Measurements from ENCODE around the gene TFDP1.

TFDP1 gene

DNA sequence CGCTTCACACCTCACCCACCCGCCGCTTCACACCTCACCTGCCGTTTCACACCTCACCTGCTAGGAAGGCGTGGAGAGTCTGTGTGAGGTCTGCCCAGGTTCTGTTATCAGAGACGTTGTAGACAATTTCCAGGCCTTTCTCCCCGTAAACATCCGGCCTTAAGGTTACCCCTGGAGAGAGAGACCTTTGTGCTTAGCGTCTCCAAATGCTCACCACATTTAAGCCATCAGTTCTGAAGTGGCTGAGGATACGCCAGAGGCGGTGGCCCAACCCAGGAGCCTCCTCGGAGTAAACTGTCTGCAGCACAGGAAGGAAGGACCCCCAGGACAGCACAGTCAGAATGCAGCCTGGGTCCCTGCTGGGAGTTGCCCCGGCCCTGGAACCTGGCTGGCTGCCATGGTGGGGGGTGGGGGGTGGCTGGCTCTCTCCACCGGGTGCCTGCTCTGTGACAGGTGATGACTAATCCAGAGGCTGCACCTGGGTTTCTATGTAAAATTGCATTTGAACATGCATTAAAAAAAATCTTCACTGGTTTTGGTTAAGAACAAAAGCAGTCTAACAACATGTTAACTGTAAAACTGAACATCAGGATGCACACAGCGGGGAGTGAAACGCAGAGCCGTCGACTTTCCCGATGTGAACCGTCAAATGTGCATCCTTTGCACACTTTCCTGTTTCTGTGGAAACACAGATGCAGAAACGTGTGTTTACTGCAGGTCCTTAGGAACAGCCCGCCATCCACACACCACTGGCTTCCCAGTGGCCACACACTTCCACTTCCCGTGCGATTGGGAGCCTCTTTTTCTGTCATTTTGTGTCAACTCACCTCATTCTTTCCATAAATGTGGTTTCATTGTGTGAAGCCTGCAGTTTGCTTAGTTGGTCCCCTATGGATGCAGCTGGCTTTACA lies 69.0 kb downstream of the TFDP1 start:
- no peak for DNase-seq

DNA sequence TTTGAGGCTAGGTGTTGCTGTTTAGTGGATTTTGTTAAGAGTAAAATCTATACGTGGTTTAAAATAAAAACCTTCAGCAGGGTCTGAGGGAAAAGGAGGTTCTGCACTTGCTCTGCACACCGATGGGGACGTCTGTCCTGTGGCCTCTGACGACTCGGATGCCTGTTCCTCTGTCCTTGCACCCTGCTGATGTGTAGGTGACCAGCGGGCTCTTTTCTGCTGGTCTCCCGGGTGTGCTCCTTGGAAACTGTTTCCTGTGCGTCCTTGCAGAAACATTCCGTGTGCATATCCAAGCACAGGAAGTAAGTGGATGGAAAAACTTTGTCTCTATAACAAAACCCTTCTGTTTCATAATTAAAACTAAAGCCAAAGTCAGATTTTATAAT lies 69.6 kb downstream of the TFDP1 start:
- DNase-seq: no peak

DNA sequence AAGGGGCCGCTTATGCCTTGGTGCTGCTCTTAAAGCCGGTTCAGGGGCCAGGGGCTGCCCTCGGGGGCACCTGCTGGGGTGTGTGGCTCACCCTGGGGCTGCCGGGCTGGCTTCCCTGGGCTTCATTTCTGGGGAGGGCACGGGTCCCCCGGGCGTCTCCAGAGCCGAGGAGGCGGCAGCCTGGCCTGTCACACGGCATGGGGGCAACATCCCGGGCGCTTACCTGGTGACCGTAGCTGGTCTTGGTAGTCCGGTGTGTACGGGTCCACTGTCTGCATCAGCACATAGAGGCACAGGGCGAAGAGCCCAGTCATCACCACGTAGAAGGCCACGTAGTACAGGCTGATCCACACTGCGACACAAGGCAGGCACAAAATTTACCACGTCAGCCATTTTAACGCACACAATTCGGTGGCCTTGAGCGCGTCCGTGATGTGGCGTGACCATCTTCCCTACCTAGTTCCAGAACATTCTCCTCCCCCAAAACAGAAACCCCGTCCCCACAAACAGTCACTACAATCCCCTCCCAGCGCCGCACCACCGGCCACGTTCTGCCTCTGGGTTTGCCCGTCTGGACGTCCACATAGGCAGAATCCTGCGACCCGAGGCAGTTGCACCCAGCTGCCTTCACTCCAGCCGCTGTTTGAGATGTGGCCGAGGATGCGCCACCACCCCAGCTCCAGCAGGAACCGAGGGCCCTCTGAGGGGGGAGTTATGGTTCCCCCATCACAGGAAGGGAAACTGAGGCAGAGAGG lies 70.2 kb downstream of the TFDP1 start:
- DNase-seq: no peak

DNA sequence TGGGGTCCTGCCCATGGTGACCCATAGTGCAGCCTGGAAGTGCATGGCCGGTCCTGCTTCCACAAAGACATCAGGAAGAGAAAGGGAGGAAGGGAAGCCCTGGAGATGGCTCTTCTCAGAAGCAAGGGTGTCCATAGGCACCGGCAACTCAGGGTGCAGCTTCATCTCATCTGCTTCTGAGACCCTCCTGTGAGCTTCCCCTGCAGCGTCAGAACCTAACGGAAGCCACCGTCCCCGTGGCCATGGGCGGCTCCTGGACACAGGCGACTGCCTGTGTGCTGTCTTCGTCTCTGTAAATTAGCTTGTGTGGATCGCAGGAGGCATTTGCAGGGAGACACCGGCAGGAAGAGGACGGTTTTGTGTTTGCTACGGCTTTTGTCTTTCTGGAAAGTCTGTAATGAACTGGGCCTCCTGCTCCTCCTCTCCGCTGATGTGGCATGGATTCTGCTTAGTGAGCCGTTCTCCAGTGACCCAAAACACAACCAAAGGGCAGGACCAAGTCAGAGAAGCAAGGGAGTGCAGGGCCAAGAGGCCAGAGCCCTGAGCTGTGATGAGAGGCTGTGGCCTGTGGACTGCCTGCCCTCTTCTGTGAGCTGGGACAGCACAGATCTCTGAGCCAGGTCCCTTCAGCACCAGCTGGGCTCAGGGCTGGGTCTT lies 70.9 kb downstream of the TFDP1 start:
- DNase-seq: no peak

DNA sequence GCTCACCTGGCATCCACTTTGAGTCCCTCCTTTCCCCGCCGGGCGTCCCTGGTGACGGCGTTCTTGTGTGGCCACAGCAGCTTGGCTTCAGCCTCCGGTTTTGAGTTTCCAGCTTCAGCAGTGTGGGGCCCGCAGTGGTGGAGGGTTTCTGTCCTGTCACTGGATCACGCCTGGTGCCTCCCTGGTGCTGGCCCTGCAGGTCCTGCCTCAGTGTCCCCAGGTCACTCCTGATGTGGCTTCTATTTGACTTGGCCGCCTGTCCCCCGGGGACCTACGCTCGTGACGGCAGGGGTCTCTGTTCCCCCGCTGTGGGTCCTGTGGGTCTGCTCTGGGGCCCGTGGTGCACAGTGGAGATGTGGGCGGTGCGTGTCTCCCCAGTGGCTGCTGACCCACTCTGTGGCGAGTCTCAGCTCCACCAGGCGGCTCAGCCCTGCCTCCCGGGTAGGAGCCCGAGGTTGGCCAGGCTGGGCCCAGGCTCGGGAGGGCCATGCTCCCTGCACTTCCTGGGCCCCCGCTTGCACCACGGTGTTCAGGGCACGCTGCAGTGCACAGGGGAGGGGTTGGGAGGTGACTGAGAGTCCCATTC lies 71.5 kb downstream of the TFDP1 start:
- DNase-seq: no peak

DNA sequence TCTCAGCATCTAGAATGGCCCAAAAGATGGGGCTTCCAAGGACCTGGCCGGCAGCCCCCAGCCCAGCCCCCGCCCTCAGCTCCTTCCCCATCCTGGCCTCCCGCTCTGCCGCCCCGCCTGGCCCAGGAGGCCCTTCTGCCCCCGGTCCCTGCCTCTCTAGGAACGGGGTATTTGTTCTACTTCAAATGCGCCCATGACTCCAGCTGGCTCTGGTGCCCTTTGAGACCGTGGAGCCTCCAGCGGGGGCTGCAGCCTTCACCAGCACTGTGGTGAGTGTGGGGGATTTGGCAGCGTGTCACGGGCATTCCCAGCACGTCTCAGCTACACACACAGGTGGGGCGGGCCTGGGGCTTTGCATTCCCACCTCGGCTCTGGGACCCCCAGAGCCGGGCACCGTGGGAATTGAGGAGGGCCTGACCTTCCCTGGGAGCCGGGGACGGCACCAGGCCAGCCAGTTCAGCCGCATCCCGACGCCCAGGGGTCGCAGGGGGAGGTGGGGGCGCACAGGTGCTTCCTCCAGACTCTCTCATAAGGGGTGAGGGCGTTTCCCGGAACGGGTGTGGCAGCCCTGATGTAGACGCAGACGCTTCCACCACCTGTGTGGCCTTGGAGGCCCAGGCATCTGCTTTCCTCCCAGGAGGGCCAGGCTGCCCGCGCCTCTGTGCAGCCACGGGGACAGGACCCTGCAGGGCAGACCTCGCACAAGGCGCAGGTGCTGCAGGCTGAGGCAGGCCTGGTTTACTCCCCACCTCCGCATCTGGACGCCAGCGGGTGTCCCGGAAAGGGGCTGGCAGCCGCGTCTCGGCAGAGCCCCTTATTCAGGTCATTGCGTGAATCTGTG lies 72.5 kb downstream of the TFDP1 start:
- no peak for DNase-seq

DNA sequence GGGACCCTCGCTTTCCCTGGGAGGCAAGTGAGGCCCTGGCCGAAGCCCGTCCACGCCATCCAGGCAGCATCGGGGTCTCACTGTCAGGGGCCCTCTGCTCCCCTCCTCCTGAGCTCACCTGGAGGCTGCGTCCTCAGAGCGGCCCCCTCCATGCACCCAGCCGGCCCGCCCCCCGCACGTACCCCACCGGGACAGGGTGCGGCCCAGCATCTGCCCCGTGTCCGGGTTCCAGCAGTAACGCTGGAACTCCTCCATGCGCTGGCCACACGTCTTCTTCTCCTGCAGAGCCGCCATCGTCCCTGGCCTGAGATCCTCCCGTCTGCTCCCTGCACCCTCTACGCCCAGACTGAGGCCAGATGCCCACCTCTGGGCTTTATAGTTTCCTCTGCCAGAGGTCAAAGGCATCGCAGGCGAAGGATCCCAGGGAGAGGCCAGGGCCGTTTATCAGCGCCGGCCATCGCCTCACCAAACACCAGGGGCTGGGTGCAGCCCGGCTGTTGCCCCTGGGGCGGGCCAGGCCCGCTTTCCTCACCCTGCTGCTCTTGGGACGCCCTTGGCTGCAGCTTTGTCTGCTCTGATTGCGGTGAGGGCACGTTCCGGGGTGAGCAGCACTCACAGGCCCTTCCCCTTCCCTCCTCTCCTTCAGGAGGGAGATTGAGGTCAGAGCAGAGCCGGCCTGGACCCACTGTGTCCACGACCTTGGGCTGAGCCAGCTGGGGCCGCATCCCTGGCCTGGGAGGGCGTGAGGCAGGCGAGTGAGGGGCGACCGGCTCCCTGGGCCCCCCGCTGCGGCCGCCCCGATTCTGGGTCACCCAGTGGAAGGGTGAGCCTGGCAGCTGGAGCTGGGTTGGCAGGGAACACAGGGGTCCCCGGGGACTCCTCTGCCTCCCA lies 73.5 kb downstream of the TFDP1 start, which contains the start of gene ATP4B:
TSS of gene ATP4B (minus strand) at position 348 of the 891 bp plus-strand sequence. CDS start at position 294, 54 bp downstream.
- DNase-seq: no peak

DNA sequence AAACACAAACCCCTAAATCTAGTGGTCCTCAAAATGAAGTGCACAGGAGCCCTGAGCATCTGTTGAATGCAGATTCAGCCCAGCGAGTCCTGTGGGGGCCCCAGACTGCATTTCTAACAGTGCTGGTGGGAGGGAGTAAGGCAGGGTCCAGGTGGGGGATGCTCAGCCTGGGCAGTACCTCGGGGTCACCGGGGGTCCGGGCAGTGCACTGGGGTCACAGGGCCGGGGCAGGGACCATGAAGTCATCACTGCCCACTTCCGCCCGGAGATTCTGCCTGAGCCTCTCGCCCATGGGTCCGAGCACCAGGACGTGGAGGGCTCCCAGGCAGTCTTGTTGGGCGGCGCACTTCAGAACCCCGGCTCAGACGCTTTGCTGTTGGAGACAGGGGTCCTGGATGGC lies 74.3 kb downstream of the TFDP1 start:
- DNase-seq: no peak

DNA sequence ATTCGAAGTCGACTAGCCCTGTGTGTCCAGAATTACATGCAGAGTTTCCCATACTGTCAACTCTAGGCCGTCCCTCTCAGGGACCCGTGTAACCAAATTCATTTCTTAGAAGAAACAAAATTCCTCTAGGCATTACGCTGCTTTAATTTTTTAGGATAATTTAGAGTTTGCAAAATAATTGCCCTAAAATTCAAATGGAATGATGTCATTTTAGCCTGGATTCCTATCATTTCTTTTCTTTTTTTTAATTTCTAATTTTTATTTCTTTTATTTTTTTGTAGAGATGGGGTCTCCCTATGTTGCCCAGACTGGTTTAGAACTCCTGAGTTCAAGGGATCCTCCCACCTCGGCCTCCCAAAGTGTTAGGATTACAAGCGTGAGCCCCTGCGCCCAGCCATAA lies 74.8 kb downstream of the TFDP1 start:
- DNase-seq: no peak

DNA sequence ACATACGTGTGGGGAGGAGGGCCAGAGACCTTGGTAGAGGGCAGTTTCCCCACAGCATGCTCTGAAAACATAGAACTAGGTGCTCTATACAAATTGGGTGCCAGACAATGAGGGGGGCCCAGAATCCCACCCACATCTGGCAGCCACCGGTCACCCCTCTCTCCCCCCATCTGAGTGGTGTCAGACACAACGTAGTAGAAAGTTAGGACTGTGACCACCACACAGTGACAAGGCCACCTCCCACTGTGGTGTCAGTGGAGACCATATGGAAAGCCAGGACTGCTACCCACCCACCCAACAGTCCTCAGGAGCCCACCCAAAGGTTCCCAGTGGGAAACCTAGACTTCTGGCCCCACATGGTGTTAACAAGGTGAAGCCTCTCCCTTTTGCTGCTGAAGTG lies 75.5 kb downstream of the TFDP1 start:
- no peak for DNase-seq

DNA sequence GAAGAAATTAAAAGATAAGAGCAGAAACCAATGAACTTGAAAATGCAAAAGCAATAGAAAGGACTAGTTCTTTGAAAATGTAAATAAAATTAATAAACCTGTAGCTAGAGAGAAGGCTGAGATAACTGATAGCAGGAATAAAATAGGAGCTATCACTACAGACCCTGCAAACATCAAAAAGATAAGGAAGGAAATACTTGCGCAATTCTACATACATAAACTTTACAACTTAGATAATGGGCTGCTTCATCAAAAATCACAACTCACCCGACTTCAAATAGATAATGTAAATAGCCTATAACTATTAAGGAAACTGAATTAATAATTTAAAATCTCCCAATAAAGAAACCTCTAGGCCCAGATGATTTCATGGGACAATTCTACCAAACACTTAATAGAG lies 77.0 kb downstream of the TFDP1 start:
- DNase-seq: no peak

DNA sequence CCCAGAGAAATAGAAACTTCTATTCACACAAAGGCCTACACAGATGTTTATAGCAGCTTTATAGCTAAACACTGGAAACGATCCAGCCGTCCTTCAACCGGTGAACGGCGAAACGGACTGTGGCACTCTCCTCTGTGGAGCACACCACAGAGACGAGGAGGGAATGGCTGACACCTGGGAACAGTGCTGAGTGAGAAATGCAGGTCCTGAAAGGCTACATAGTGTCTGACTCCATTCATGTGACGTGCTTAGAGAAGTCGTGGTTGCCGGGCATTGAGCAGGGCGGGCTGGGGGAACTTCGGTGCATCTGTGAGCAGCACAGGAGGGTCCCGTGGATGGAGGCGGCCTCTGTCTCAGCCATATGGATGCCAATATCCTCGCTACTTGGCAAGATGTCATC lies 79.4 kb downstream of the TFDP1 start:
- no peak for DNase-seq

DNA sequence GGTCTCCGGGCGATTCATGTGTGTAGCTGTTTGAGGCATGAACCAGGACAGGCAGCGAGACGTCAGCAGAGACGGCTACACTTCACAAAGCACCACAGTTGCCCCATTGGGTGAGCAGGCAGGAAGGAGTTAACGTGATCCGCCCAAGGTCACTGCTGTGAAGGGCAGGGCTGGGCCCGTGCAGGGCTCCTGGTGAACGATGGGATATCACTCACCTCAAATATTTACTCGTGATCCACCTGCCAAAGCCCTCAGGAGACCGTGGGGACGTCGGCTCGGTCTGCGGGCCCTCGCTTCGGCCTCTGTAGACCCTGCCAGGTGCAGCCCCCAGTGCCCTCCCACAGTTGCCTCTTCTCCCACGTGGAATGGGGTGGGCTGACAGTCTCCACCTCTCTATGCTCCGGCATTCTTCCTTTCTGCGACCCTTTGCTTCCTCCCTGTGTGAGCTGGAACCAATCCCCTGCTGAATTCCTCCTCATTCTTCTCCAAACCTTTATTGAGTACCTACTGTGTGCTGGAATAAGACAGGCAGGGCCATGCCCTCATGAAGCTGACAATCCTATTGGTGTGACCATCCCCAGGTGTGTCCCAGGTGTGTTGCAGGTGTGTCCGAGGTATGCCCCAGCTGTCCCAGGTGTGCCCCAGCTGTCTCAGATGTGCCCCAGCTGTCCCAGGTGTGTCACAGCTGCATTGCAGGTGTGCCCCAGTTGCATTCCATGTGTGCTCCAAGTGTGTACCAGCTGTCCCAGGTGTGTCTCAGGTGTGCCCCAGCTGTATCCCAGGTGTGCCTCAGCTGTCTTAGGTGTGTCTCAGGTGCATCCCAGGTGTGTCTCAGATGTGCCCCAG lies 80.4 kb downstream of the TFDP1 start:
- no peak for DNase-seq

DNA sequence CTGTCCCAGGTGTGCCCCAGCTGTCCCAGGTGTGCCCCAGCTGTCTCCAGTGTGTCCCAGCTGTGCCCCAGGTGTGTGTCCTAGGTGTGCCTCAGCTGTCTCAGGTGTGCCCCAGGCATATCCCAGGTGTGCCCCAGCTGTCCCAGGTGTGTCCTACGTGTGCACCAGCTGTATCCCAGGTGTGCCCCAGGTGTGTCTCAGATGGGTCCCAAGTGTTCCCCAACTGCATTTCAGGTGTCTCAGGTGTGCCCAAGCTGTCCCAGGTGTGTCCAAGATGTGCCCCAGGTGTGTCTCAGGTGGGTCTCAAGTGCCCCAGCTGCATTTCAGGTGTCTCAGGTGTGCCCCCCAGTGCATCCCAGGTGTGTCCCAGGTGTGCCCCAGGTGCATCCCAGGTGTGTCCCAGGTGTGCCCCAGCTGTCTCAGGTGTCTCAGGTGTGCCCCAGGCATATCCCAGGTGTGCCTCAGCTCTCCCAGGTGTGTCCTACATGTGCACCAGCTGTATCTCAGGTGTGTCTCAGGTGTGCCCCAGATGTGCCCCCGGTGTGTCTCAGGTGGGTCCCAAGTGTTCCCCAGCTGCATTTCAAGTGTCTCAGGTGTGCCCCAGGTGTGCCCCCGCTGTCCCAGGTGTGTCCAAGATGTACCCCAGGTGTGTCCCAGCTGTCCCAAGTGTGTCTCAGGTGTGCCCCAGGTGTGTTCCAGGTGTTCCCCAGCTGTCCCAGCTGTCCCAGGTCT lies 81.2 kb downstream of the TFDP1 start:
- no peak for DNase-seq

DNA sequence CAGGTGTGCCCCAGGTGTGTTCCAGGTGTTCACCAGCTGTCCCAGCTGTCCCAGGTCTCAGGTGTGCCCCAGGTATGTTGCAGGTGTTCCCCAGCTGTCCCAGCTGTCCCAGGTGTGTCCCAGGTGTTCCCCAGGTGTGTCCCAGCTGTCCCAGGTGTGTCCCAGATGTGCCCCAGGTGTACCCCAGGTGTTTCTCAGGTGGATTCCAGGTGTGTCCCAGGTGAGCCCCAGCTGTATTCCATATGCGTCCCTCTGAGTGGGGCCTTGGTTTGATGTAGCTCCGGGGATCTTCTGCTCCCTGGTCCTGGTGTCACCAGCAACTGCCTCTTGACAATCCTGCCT lies 81.7 kb downstream of the TFDP1 start:
- no peak for DNase-seq

DNA sequence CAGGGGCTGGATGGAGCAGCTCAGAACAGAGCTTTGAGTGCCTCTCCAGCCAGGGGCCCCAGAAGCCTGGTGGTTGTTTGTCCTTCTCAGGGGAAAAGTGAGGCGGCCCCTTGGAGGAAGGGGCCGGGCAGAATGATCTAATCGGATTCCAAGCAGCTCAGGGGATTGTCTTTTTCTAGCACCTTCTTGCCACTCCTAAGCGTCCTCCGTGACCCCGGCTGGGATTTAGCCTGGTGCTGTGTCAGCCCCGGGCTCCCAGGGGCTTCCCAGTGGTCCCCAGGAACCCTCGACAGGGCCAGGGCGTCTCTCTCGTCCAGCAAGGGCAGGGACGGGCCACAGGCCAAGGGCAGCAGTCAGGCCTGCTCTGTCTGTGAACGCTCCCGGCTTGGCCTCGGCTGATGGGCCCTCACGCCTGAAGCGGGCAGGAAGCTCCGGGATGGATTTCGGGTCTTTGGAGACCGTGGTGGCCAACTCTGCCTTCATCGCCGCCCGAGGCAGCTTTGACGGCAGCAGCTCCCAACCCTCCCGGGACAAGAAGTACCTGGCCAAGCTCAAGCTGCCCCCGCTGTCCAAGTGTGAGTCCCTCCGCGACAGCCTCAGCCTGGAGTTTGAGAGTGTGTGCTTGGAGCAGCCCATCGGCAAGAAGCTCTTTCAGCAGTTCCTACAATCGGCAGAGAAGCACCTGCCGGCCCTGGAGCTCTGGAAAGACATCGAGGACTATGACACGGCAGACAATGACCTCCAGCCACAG lies 82.6 kb downstream of the TFDP1 start, which contains the start of gene GRK1:
TSS of gene GRK1 (plus strand) at position 269 of the 751 bp plus-strand sequence. CDS start at position 437, 168 bp downstream.
- DNase-seq: no peak

DNA sequence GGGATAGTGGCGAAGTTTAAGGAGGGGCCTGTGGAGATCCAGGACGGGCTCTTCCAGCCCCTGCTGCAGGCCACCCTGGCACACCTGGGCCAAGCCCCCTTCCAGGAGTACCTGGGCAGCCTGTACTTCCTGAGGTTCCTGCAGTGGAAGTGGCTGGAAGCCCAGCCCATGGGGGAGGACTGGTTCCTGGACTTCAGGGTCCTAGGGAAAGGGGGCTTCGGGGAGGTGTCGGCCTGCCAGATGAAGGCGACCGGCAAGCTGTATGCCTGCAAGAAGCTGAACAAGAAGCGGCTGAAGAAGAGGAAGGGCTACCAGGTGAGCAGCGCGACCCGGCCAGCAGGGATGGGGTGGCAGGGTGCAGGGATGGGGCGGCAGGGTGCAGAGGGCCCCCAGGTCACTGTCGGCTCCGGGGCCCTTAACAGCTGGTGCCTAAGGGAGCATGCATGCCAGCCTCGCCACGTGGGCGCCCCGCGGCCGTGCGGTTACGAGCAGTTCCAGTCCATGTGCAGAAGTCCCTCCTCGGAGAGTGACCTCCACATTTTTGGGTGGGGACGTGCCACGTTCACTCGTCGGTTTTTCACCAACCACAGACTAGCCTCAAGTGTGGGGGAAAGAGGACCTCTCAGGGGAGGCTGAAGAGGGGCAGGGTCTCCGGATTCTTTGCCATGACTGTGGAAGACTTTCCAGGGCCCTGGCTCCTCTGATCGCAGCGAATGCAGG lies 83.4 kb downstream of the TFDP1 start:
- no peak for DNase-seq

DNA sequence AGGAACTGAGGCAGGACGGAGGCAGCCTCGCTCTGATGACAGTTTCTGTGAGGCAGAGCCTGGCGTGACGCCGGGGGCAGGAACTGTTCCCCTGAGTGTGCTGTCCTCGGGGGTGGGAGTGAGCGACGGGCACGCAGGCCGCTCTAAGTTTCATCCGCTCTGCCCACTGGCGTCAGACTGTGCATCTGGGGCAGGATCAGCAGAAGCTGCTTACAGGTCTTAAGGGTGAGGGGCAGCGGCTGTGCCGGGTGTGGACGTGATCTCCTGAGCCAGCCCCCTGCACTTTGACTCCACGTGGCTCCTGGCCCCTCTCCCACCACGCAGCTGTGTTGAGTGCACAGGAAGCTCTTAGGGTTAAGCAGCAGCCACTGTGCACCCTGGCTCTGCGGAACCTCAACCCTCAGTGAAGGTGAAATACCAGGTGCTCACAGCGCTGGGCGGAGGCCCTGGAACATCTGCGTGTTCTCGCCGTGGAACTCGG lies 84.0 kb downstream of the TFDP1 start:
- DNase-seq: no peak

Measured in NCI-H2029 (cell line).